A673 (cell line): Measurements from ENCODE around the gene HS1BP3.

Experiments used
- EZH2 ChIP-seq: fragments of 200-600 bp; sonication (generic); IDR thresholded peaks from 2 replicates; pipeline ENCODE4 v1.6.1; 2017; ENCODE audit warnings: borderline replicate concordance, low read depth, mild to moderate bottlenecking, mixed read lengths, antibody characterized with exemption, low read length; ENCODE audit not compliant: poor library complexity, severe bottlenecking
- TF ChIP-seq, protein P1 (sequence below): fragments of 300-800, 200-600 bp; sonication (generic); conservative IDR thresholded peaks from 2 replicates; pipeline ENCODE4 v1.5.1; 2017; ENCODE audit warnings: low read depth, mild to moderate bottlenecking, antibody characterized with exemption, low read length, moderate library complexity, mixed read lengths

DNA sequence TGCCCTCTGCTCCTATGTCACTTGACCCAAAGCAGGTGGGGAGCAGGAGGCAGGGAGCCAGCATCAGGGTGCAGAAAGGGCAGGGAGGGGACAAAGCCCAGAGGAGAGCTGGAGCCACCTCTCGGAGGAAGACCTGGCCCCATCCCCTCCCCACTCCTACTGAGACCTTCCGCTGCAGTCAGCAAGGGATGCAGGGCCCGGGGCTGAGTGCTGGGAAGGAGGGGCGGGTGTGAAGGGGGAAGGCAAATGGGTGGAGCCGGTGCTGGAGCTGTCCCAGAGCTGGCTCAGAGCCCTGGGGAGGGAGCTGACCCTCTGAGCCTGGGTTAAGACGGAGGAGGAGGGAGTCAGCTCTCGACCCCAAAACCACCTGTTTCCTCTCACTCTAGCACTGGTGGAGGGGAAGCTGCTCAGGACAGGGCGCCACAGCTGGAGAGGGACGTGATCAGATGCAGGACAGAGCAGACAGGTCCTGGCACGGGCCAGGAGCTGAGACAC lies 33.8 kb downstream of the HS1BP3 start:
- TF ChIP-seq, protein P1, sequence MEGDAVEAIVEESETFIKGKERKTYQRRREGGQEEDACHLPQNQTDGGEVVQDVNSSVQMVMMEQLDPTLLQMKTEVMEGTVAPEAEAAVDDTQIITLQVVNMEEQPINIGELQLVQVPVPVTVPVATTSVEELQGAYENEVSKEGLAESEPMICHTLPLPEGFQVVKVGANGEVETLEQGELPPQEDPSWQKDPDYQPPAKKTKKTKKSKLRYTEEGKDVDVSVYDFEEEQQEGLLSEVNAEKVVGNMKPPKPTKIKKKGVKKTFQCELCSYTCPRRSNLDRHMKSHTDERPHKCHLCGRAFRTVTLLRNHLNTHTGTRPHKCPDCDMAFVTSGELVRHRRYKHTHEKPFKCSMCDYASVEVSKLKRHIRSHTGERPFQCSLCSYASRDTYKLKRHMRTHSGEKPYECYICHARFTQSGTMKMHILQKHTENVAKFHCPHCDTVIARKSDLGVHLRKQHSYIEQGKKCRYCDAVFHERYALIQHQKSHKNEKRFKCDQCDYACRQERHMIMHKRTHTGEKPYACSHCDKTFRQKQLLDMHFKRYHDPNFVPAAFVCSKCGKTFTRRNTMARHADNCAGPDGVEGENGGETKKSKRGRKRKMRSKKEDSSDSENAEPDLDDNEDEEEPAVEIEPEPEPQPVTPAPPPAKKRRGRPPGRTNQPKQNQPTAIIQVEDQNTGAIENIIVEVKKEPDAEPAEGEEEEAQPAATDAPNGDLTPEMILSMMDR, result no peak
- no peak for TF ChIP-seq EZH2
